ENCODE results near the gene HCRTR1. TPM values are rescaled to one million over a fixed set of nuclear protein-coding genes. Genes with fewer than 3 reads are reported as not detected.

Gene HCRTR1
- total RNA-seq, 1 donor from 2014 or later, result 0.44 TPM

DNA sequence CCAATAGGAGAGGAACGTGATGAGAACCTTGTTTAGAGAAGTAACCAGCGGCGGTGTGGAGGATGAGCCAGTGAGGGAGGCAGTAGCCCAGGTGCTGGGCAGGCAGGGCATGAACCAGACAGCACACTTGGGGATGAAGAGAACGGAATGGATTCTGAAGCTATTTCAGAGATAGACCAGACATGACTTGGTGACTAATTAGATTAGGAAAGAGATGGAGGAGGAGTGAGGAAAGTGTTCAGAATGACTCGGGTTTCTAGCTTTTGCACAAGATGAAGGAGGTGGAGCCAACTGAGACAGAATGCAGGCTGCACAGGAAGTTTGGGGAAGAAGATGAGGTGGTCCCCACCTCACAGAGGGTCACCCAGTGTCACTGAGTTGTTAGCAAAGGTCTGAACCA is 22.1 kb downstream of the HCRTR1 start:
- Histone ChIP-seq H3K4me3 (no peak overlapping the region), H3K9me3 (replicated peaks) (no peaks in the 10 kb centered on the region), H3K27me3 (ENCODE audit: low read depth) (no peaks in the 10 kb centered on the region), H3K36me3 (peaks cover 8% of the 10 kb centered on the region), H3K27ac (replicated peaks) (no peak overlapping the region), H3K4me1 (peaks cover 99% of the 10 kb centered on the region)
- intact Hi-C loops (cut with micrococcal nuclease), result no loop called here
- no peak for DNase-seq
- no peak for TF ChIP-seq CTCF (IDR thresholded peaks at IDR 0.05; ENCODE audit: borderline replicate concordance)

DNA sequence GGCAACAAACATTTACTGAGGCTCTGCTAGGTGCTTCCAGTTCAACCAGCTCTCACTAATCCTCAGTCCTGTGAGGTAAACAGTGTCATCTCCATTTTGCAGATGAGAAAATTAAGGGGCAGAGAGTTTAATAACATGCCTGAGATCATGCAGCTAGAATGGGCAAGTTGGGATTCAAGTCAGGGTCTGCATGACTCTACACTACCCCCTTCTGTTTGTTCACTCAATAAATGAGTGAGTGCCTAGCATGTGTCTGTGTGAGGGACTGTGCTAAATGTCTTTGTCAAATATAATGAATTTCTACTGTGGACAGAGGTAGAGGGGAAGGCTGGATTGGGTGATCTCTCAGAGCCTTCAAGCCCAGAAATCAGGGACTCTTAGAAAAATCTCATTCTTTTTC is 22.7 kb downstream of the HCRTR1 start:
- DNase-seq, result no peak
- intact Hi-C loops (cut with micrococcal nuclease), result no loop called here
- Histone ChIP-seq H3K9me3 (replicated peaks) (no peaks in the 10 kb centered on the region), H3K4me3 (no peak overlapping the region), H3K27me3 (ENCODE audit: low read depth) (no peaks in the 10 kb centered on the region), H3K27ac (replicated peaks) (no peak overlapping the region), H3K36me3 (peaks cover 2% of the 10 kb centered on the region), H3K4me1 (peaks cover 94% of the 10 kb centered on the region)
- no peak for TF ChIP-seq CTCF (IDR thresholded peaks at IDR 0.05; ENCODE audit: borderline replicate concordance)

- TF ChIP-seq CTCF (IDR thresholded peaks at IDR 0.05; ENCODE audit: borderline replicate concordance), result no peak
- H3K27me3 ChIP-seq (ENCODE audit: low read depth), result no peaks in the 10 kb centered on the region
- no peak for DNase-seq
- H3K27ac ChIP-seq (replicated peaks), result peak overlapping the region; percentile 32
- no peaks in the 10 kb centered on the region for H3K36me3 ChIP-seq
- intact Hi-C loops (cut with micrococcal nuclease), result no loop called here
- no peaks in the 10 kb centered on the region for H3K9me3 ChIP-seq (replicated peaks)
- H3K4me3 ChIP-seq, result no peak overlapping the region
- peaks cover 95% of the 10 kb centered on the region for H3K4me1 ChIP-seq
Observed at GRCh38 chr1:31640964-31641363, 23.5 kb downstream of the HCRTR1 start.

DNA sequence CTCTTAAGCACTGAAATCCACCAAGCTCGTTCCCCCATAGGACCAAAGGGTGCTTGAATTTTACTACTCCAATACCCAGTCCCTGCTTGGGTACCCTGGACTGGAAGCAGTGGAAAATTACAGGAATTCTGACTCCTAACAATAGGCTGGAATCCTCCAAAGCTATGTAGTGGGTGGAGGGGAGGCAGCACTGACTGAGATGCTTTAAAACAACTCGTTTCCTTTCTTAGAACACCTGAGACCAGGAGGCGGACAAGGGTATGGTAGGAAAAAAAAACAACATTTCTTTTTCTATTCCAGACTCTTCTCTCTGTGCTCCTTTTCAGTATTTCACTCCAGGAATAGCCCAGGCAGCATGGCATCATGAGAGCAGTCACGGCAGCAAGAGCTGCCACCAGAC is 24.9 kb downstream of the HCRTR1 start:
- Histone ChIP-seq H3K27me3 (ENCODE audit: low read depth) (no peaks in the 10 kb centered on the region), H3K36me3 (no peaks in the 10 kb centered on the region), H3K4me1 (peaks cover 89% of the 10 kb centered on the region), H3K4me3 (no peak overlapping the region), H3K27ac (replicated peaks) (peak overlapping the region; percentile 10), H3K9me3 (replicated peaks) (no peaks in the 10 kb centered on the region)
- TF ChIP-seq CTCF (IDR thresholded peaks at IDR 0.05; ENCODE audit: borderline replicate concordance), result no peak
- DNase-seq, result no peak
- intact Hi-C loops (cut with micrococcal nuclease), result no loop called here

GRCh38 chr1:31642897-31643296 is 25.4 kb downstream of the HCRTR1 start:
- H3K36me3 ChIP-seq, result no peaks in the 10 kb centered on the region
- peak overlapping the region; percentile 1 for H3K27ac ChIP-seq (replicated peaks)
- H3K4me1 ChIP-seq, result peaks cover 89% of the 10 kb centered on the region
- no peaks in the 10 kb centered on the region for H3K9me3 ChIP-seq (replicated peaks)
- intact Hi-C loops (cut with micrococcal nuclease), result no loop called here
- no peak for DNase-seq
- H3K27me3 ChIP-seq (ENCODE audit: low read depth), result no peaks in the 10 kb centered on the region
- no peak overlapping the region for H3K4me3 ChIP-seq
- TF ChIP-seq CTCF (IDR thresholded peaks at IDR 0.05; ENCODE audit: borderline replicate concordance), result no peak
